ENCODE measurements around the gene ZNF41. TPM values are rescaled to one million over a fixed set of nuclear protein-coding genes. Genes with fewer than 3 reads are reported as not detected.

Gene ZNF41
- polyA plus RNA-seq, 1 of the 3 experiments (the other 2 are of a cell fraction), result 2.7 TPM

DNA sequence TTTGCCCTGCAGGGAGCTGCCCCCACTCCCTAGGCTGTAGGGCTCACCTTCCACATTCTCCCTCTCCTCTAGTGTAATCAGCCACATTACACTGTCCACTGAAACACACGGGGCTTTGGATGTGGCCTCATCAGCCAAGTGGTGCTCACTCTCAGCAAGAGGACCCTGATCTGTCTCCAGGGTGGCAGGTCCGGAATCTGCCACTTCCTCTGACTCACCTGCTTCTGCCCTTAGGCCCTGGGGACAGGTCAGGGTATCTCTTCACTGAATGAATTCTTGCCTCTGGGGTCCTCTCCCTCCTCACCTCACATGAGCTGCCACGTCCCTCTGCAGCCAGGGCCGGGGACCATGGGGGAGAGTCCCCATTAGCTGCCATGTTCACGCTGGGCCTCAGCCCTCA lies 15.9 kb downstream of the ZNF41 start:
- Histone ChIP-seq H2AFZ (ENCODE audit: low read depth) (no peak overlapping the region), H3K36me3 (replicated peaks in 1 of 2; ENCODE audit: control insufficient read depth in 1 of 2, insufficient read depth in 2 of 2, low read length in 1 of 2) (no peaks in the 10 kb centered on the region), H3K27ac (ENCODE audit: low read depth in 2 of 2, low read length in 1 of 2) (no peak overlapping the region), H3F3A (replicated peaks; ENCODE audit: insufficient read depth) (no peaks in the 10 kb centered on the region), H4K20me1 (ENCODE audit: insufficient read depth) (no peaks in the 10 kb centered on the region), H3K4me3 (ENCODE audit: low read depth in 2 of 2, low read length in 1 of 2) (no peak overlapping the region), H3K4me1 (ENCODE audit: control insufficient read depth in 1 of 2, insufficient read depth in 2 of 2, low read depth in 1 of 2, low read length in 1 of 2) (no peaks in the 10 kb centered on the region), H3K27me3 (ENCODE audit: insufficient read depth) (no peaks in the 10 kb centered on the region), H3K9ac (no peak overlapping the region), H3K9me2 (no peaks in the 10 kb centered on the region), H3K4me2 (no peak overlapping the region), H3K9me3 (no peaks in the 10 kb centered on the region), H3K79me2 (ENCODE audit: insufficient read depth) (peaks cover 3% of the 10 kb centered on the region)
- CTCF ChIA-PET, result no interaction called here
- DNase-seq, result no peak
- TF ChIP-seq TAF1 (IDR thresholded peaks at IDR 0.05; ENCODE audit: borderline replicate concordance, low read depth, low read length), result no peak
- TF ChIP-seq SMC3 (IDR thresholded peaks at IDR 0.05; ENCODE audit: low read depth, low read length), result no peak
- no peak for TF ChIP-seq POLR2AphosphoS5 (IDR thresholded peaks at IDR 0.05; ENCODE audit: low read depth, low read length)
- no peak for TF ChIP-seq TEAD4 (IDR thresholded peaks at IDR 0.05; ENCODE audit: borderline replicate concordance, insufficient read depth)
- TF ChIP-seq TCF12 (IDR thresholded peaks at IDR 0.05), result no peak
- no peak for TF ChIP-seq RXRA (IDR thresholded peaks at IDR 0.05; ENCODE audit: borderline replicate concordance, low read depth)
- no peak for TF ChIP-seq RAD21 (IDR thresholded peaks at IDR 0.05; ENCODE audit: low read length)
- TF ChIP-seq, protein P1, sequence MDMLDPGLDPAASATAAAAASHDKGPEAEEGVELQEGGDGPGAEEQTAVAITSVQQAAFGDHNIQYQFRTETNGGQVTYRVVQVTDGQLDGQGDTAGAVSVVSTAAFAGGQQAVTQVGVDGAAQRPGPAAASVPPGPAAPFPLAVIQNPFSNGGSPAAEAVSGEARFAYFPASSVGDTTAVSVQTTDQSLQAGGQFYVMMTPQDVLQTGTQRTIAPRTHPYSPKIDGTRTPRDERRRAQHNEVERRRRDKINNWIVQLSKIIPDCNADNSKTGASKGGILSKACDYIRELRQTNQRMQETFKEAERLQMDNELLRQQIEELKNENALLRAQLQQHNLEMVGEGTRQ (IDR thresholded peaks at IDR 0.05; ENCODE audit: borderline replicate concordance, low read depth, low read length), result no peak
- TF ChIP-seq RFX5 (IDR thresholded peaks at IDR 0.05; ENCODE audit: low read length), result no peak
- no peak for TF ChIP-seq MEF2A (IDR thresholded peaks at IDR 0.05; ENCODE audit: borderline replicate concordance, low read depth)
- no peak for TF ChIP-seq RCOR1 (IDR thresholded peaks at IDR 0.05; ENCODE audit: low read length)
- TF ChIP-seq MXI1 (IDR thresholded peaks at IDR 0.05; ENCODE audit: low read depth, low read length), result no peak
- TF ChIP-seq, protein P2, sequence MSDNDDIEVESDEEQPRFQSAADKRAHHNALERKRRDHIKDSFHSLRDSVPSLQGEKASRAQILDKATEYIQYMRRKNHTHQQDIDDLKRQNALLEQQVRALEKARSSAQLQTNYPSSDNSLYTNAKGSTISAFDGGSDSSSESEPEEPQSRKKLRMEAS (IDR thresholded peaks at IDR 0.05; ENCODE audit: low read depth), result no peak
- POLR2A ChIA-PET, result no interaction called here
- WGBS (ENCODE audit: low lambda C conversion rate), result 64% methylated on average over 5 of the region's 5 CpGs

DNA sequence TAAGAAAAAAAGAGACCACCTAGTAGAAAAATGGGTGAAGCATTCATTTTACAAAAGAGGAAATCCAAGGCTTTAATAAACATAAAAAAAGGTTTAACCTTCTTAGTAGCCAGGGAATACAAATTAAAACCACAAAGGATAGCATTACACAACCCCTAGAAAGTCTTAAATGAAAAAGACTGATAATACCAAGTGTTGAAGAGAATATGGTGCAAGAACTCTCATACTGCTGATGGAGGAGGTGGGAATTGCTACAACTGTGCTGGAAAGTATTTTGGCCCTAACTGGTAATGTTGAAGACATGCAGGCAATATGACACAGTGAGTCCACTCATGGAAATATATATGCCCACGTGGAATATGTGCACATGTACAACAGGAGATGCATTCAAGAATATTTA lies 22.5 kb downstream of the ZNF41 start:
- no peak overlapping the region for H3K27ac ChIP-seq (ENCODE audit: low read depth in 2 of 2, low read length in 1 of 2)
- TF ChIP-seq, protein P3, sequence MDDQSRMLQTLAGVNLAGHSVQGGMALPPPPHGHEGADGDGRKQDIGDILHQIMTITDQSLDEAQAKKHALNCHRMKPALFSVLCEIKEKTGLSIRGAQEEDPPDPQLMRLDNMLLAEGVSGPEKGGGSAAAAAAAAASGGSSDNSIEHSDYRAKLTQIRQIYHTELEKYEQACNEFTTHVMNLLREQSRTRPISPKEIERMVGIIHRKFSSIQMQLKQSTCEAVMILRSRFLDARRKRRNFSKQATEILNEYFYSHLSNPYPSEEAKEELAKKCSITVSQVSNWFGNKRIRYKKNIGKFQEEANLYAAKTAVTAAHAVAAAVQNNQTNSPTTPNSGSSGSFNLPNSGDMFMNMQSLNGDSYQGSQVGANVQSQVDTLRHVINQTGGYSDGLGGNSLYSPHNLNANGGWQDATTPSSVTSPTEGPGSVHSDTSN (IDR thresholded peaks at IDR 0.05), result no peak
- no peak for TF ChIP-seq GABPA (IDR thresholded peaks at IDR 0.05; ENCODE audit: low read depth)
- TF ChIP-seq RAD21 (IDR thresholded peaks at IDR 0.05; ENCODE audit: low read length), result no peak
- TF ChIP-seq CHD2 (IDR thresholded peaks at IDR 0.05; ENCODE audit: low read length, partially characterized antibody), result no peak
- TF ChIP-seq MEF2A (IDR thresholded peaks at IDR 0.05; ENCODE audit: borderline replicate concordance, low read depth), result no peak
- no peak for TF ChIP-seq SMC3 (IDR thresholded peaks at IDR 0.05; ENCODE audit: low read depth, low read length)
- TF ChIP-seq RFX5 (IDR thresholded peaks at IDR 0.05; ENCODE audit: low read length), result no peak
- TF ChIP-seq, protein P4, sequence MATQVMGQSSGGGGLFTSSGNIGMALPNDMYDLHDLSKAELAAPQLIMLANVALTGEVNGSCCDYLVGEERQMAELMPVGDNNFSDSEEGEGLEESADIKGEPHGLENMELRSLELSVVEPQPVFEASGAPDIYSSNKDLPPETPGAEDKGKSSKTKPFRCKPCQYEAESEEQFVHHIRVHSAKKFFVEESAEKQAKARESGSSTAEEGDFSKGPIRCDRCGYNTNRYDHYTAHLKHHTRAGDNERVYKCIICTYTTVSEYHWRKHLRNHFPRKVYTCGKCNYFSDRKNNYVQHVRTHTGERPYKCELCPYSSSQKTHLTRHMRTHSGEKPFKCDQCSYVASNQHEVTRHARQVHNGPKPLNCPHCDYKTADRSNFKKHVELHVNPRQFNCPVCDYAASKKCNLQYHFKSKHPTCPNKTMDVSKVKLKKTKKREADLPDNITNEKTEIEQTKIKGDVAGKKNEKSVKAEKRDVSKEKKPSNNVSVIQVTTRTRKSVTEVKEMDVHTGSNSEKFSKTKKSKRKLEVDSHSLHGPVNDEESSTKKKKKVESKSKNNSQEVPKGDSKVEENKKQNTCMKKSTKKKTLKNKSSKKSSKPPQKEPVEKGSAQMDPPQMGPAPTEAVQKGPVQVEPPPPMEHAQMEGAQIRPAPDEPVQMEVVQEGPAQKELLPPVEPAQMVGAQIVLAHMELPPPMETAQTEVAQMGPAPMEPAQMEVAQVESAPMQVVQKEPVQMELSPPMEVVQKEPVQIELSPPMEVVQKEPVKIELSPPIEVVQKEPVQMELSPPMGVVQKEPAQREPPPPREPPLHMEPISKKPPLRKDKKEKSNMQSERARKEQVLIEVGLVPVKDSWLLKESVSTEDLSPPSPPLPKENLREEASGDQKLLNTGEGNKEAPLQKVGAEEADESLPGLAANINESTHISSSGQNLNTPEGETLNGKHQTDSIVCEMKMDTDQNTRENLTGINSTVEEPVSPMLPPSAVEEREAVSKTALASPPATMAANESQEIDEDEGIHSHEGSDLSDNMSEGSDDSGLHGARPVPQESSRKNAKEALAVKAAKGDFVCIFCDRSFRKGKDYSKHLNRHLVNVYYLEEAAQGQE (IDR thresholded peaks at IDR 0.05; ENCODE audit: low read depth, low read length), result no peak
- TF ChIP-seq, protein P1 (IDR thresholded peaks at IDR 0.05; ENCODE audit: borderline replicate concordance, low read depth, low read length), result no peak
- TF ChIP-seq, protein P5, sequence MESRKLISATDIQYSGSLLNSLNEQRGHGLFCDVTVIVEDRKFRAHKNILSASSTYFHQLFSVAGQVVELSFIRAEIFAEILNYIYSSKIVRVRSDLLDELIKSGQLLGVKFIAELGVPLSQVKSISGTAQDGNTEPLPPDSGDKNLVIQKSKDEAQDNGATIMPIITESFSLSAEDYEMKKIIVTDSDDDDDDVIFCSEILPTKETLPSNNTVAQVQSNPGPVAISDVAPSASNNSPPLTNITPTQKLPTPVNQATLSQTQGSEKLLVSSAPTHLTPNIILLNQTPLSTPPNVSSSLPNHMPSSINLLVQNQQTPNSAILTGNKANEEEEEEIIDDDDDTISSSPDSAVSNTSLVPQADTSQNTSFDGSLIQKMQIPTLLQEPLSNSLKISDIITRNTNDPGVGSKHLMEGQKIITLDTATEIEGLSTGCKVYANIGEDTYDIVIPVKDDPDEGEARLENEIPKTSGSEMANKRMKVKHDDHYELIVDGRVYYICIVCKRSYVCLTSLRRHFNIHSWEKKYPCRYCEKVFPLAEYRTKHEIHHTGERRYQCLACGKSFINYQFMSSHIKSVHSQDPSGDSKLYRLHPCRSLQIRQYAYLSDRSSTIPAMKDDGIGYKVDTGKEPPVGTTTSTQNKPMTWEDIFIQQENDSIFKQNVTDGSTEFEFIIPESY (IDR thresholded peaks at IDR 0.05; ENCODE audit: borderline replicate concordance, low read depth), result no peak
- no peak for TF ChIP-seq ELF1 (IDR thresholded peaks at IDR 0.05)
- TF ChIP-seq YY1 (IDR thresholded peaks at IDR 0.05; ENCODE audit: low read depth), result no peak
- TF ChIP-seq NFIC (IDR thresholded peaks at IDR 0.05; ENCODE audit: borderline replicate concordance), result no peak
- ChIA-PET CTCF (no interaction called here), POLR2A (no interaction called here)
- H3K9me3 ChIP-seq, result no peaks in the 10 kb centered on the region
- no peaks in the 10 kb centered on the region for H3K4me1 ChIP-seq (ENCODE audit: control insufficient read depth in 1 of 2, insufficient read depth in 2 of 2, low read depth in 1 of 2, low read length in 1 of 2)
- no peaks in the 10 kb centered on the region for H3K27me3 ChIP-seq (ENCODE audit: insufficient read depth)
- no peak for DNase-seq
- H3K4me3 ChIP-seq (ENCODE audit: low read depth in 2 of 2, low read length in 1 of 2), result no peak overlapping the region
- 37% methylated on average over 1 of the region's 1 CpG for whole genome bisulfite sequencing (ENCODE audit: low lambda C conversion rate)
- no peaks in the 10 kb centered on the region for H4K20me1 ChIP-seq (ENCODE audit: insufficient read depth)
- H3F3A ChIP-seq (replicated peaks; ENCODE audit: insufficient read depth), result no peaks in the 10 kb centered on the region
- no peak overlapping the region for H3K4me2 ChIP-seq
- peaks cover 2 to 4% of the 10 kb centered on the region in 2 experiments for H3K36me3 ChIP-seq (replicated peaks in 1 of 2; ENCODE audit: control insufficient read depth in 1 of 2, insufficient read depth in 2 of 2, low read length in 1 of 2)
- H3K9me2 ChIP-seq, result no peaks in the 10 kb centered on the region
- H3K79me2 ChIP-seq (ENCODE audit: insufficient read depth), result no peaks in the 10 kb centered on the region
- no peak overlapping the region for H3K9ac ChIP-seq
- no peak overlapping the region for H2AFZ ChIP-seq (ENCODE audit: low read depth)
